ENCODE data around the gene WDR81.
A peak's percentile ranks its signal among the peaks of the same experiment; 100 is the strongest.

The WDR81 gene

GRCh38 chr17:1727876-1728630 is 3.5 kb downstream of the WDR81 start:
- no peak for TF ChIP-seq CTCF (IDR thresholded peaks at IDR 0.05; ENCODE audit: low read depth, low read length)
- no peak for DNase-seq (ENCODE audit: extremely low read depth, low read depth)

- DNase-seq (ENCODE audit: extremely low read depth, low read depth): no peak
- TF ChIP-seq CTCF (IDR thresholded peaks at IDR 0.05; ENCODE audit: low read depth, low read length): no peak
Observed at GRCh38 chr17:1729966-1730325, 5.4 kb downstream of the WDR81 start.

- DNase-seq (ENCODE audit: extremely low read depth, low read depth): peak; percentile 67
- TF ChIP-seq CTCF (IDR thresholded peaks at IDR 0.05; ENCODE audit: low read depth, low read length): no peak
Observed at GRCh38 chr17:1730326-1731193, 6.1 kb downstream of the WDR81 start.

- no peak for TF ChIP-seq CTCF (IDR thresholded peaks at IDR 0.05; ENCODE audit: low read depth, low read length)
- no peak for DNase-seq (ENCODE audit: extremely low read depth, low read depth)
Observed at GRCh38 chr17:1731194-1731506, 6.6 kb downstream of the WDR81 start.

GRCh38 chr17:1732241-1732832 is 7.8 kb downstream of the WDR81 start:
- TF ChIP-seq CTCF (IDR thresholded peaks at IDR 0.05; ENCODE audit: low read depth, low read length): no peak
- no peak for DNase-seq (ENCODE audit: extremely low read depth, low read depth)

GRCh38 chr17:1732833-1733321 is 8.4 kb downstream of the WDR81 start:
- DNase-seq (ENCODE audit: extremely low read depth, low read depth): no peak
- no peak for TF ChIP-seq CTCF (IDR thresholded peaks at IDR 0.05; ENCODE audit: low read depth, low read length)

- DNase-seq (ENCODE audit: extremely low read depth, low read depth): no peak
- no peak for TF ChIP-seq CTCF (IDR thresholded peaks at IDR 0.05; ENCODE audit: low read depth, low read length)
Observed at GRCh38 chr17:1733759-1734158, 9.3 kb downstream of the WDR81 start.

Measured in AG09319 (cell line).